Glutamatergic neuron (in vitro differentiated cells): ENCODE results near the gene KRTAP10-2. TPM values are rescaled to one million over a fixed set of nuclear protein-coding genes. Genes with fewer than 3 reads are reported as not detected.
A peak's percentile ranks its signal among the peaks of the same experiment; 100 is the strongest.
"Not testable (repeated sequence)": the region's sequence is repeated elsewhere in the genome, so short reads cannot be mapped to it uniquely, and the experiment has no call there.

ENCODE experiments used
- DNase-seq: peaks from one replicate; pipeline ENCODE4 v3.0.0; 2022
- H3K27ac Mint-ChIP-seq: one replicate; pipeline ENCODE4 v1.8.0; 2020; ENCODE audit warnings: mild to moderate bottlenecking, mixed read lengths, inconsistent platforms; ENCODE audit not compliant: unreplicated experiment
- H3K27me3 Mint-ChIP-seq: one replicate; pipeline ENCODE4 v1.8.0; 2020; ENCODE audit warnings: mild to moderate bottlenecking, moderate library complexity, mixed read lengths, inconsistent platforms; ENCODE audit not compliant: unreplicated experiment
- H3K36me3 Mint-ChIP-seq: one replicate; pipeline ENCODE4 v1.8.0; 2020; ENCODE audit warnings: mild to moderate bottlenecking, mixed read lengths, inconsistent platforms; ENCODE audit not compliant: unreplicated experiment
- H3K4me1 Mint-ChIP-seq: one replicate; pipeline ENCODE4 v1.8.0; 2020; ENCODE audit warnings: mild to moderate bottlenecking, low read depth, mixed read lengths, inconsistent platforms; ENCODE audit not compliant: unreplicated experiment
- H3K4me3 Mint-ChIP-seq: one replicate; pipeline ENCODE4 v1.8.0; 2020; ENCODE audit warnings: mild to moderate bottlenecking, mixed read lengths, inconsistent platforms; ENCODE audit not compliant: unreplicated experiment
- H3K9me3 Mint-ChIP-seq: one replicate; pipeline ENCODE4 v1.8.0; 2020; ENCODE audit warnings: mild to moderate bottlenecking, moderate library complexity, mixed read lengths, inconsistent platforms; ENCODE audit not compliant: unreplicated experiment
- total RNA-seq: library from RNA; stranded (reverse); fragmentation: NEBNext Ultra II Directional; extraction: Animal tissue kit (Norgen Biotek cat#: 25700); gene quantifications from one replicate; pipeline ENCODE4 v1.2.1, GENCODE V29; 2021; ENCODE audit not compliant: unreplicated experiment
- TF ChIP-seq, protein P1 (sequence below): fragments of 200-600 bp; sonication (generic); IDR thresholded peaks from one replicate; pipeline ENCODE4 v1.5.0; 2021; ENCODE audit not compliant: partially characterized antibody, unreplicated experiment

KRTAP10-2 gene
- total RNA-seq, 1 donor from 2014 or later, result not detected

- Mint-ChIP-seq H3K27me3 (peaks cover 21% of the 10 kb centered on the region), H3K9me3 (peaks cover 15% of the 10 kb centered on the region), H3K36me3 (peaks cover 2% of the 10 kb centered on the region), H3K4me1 (peaks cover 18% of the 10 kb centered on the region), H3K4me3 (no peak overlapping the region), H3K27ac (no peak overlapping the region)
- TF ChIP-seq, protein P1, sequence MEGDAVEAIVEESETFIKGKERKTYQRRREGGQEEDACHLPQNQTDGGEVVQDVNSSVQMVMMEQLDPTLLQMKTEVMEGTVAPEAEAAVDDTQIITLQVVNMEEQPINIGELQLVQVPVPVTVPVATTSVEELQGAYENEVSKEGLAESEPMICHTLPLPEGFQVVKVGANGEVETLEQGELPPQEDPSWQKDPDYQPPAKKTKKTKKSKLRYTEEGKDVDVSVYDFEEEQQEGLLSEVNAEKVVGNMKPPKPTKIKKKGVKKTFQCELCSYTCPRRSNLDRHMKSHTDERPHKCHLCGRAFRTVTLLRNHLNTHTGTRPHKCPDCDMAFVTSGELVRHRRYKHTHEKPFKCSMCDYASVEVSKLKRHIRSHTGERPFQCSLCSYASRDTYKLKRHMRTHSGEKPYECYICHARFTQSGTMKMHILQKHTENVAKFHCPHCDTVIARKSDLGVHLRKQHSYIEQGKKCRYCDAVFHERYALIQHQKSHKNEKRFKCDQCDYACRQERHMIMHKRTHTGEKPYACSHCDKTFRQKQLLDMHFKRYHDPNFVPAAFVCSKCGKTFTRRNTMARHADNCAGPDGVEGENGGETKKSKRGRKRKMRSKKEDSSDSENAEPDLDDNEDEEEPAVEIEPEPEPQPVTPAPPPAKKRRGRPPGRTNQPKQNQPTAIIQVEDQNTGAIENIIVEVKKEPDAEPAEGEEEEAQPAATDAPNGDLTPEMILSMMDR, result no peak
- DNase-seq, result no peak
Measured at GRCh38 chr21:44552681-44553080, 1.4 kb upstream of the KRTAP10-2 start.

- TF ChIP-seq, protein P1, result no peak
- H3K27ac Mint-ChIP-seq, result no peak overlapping the region
- H3K4me3 Mint-ChIP-seq, result no peak overlapping the region
- peaks cover 16% of the 10 kb centered on the region for H3K9me3 Mint-ChIP-seq
- H3K4me1 Mint-ChIP-seq, result peaks cover 16% of the 10 kb centered on the region
- H3K36me3 Mint-ChIP-seq, result peaks cover 5% of the 10 kb centered on the region
- peaks cover 19% of the 10 kb centered on the region for H3K27me3 Mint-ChIP-seq
- DNase-seq, result no peak
Measured at GRCh38 chr21:44552136-44552535, 831 bp upstream of the KRTAP10-2 start.

DNA sequence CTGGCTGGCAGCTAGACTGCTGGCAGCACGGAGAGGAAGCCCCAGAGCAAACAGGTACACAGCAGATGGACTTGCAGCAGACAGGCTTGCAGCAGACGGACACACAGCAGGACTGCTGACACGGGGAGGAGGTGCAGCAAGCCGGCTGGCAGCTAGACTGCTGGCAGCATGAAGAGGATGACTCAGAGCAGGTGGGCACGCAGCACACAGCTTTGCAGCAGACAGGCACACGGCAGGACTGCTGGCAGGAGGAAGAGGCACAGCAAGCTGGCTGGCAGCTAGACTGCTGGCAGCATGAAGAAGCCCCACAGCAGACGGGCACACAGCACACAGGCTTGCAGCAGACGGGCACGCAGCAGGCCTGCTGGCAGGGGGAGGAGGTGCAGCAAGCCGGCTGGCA lies 498 bp downstream of the KRTAP10-2 start:
- Mint-ChIP-seq H3K4me3 (peak overlapping the region; percentile 47), H3K36me3 (peaks cover 10% of the 10 kb centered on the region), H3K4me1 (peaks cover 16% of the 10 kb centered on the region), H3K27ac (peak overlapping the region; percentile 86), H3K27me3 (peaks cover 19% of the 10 kb centered on the region), H3K9me3 (peaks cover 22% of the 10 kb centered on the region)
- no peak for DNase-seq
- TF ChIP-seq, protein P1, result no peak

GRCh38 chr21:44550285-44550684 lies 1.0 kb downstream of the KRTAP10-2 start:
- not testable (repeated sequence) for H3K4me3 Mint-ChIP-seq
- DNase-seq, result peak; percentile 50
- Mint-ChIP-seq H3K4me1 (peaks cover 16% of the 10 kb centered on the region), H3K27ac (peak overlapping the region; percentile 86), H3K9me3 (peaks cover 22% of the 10 kb centered on the region), H3K27me3 (peaks cover 19% of the 10 kb centered on the region), H3K36me3 (peaks cover 10% of the 10 kb centered on the region)

DNA sequence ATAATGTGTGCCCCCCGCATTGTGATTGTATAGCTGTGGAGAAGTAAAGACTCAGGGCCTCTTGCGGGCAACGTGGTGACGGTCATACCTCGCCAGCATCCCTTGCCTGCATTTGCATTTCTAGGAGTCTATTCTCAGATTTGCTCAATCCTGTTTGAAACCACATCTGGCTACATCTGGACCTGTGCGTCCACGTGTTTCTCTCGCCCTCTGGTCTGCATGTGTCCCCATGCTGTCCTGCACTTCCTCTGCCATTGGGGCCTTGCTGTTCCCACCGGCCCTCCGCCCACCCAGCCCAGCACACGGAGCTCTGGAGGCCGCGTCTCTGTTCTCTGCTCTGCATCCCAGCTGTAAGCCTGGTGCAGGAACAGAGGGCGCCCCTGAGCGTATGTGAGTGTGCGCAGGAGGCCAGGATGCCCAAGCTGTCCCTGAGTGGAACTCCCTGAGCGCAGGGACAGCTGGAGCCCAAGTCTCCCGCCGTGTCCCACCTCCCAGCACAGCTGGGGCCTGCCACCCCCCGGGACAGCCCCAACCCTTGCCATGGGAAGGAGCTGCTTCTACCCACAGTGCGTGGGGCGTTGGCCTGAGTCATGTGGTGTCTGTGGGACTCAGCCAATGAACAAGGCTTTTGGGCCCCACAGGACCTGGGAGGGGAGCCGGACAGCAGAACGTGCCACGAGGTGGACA lies 1.6 kb downstream of the KRTAP10-2 start:
- DNase-seq, result peak; percentile 61
- Mint-ChIP-seq H3K9me3 (peaks cover 21% of the 10 kb centered on the region), H3K27me3 (peaks cover 19% of the 10 kb centered on the region), H3K27ac (peak overlapping the region; percentile 52), H3K4me1 (peaks cover 16% of the 10 kb centered on the region), H3K36me3 (peaks cover 10% of the 10 kb centered on the region), H3K4me3 (peak overlapping the region; percentile 31)
- TF ChIP-seq, protein P1, result no peak
